WTC11 (cell line): ENCODE measurements around the gene MSI2. TPM values are rescaled to one million over a fixed set of nuclear protein-coding genes. Genes with fewer than 3 reads are reported as not detected.

Experiments
- ATAC-seq: fragments of 200-7000 bp; cut with Tn5 transposase; 2 replicates; pipeline ENCODE4 v1.10.0; 2021; ENCODE audit warnings: mild to moderate bottlenecking, moderate library complexity
- CTCF ChIA-PET: fragments of 300-600 bp; sonication (Branson Sonifier 250); formaldehyde crosslinking; loops from one replicate; lab custom pipeline; 2021; ENCODE audit warnings: antibody characterized with exemption; lab: Charles Lee
- POLR2A ChIA-PET: fragments of 350-600 bp; sonication (Branson Sonifier 250); formaldehyde crosslinking; loops from one replicate; lab custom pipeline; 2021; ENCODE audit warnings: antibody characterized with exemption; lab: Charles Lee
- DNase-seq: peaks from one replicate; pipeline ENCODE4 v3.0.0; 2021; ENCODE audit warnings: low spot score
- H3K27ac Mint-ChIP-seq: 2 replicates; pipeline ENCODE4 v1.8.0; 2021; ENCODE audit warnings: mixed read lengths
- H3K27me3 Mint-ChIP-seq: 2 replicates; pipeline ENCODE4 v1.8.0; 2021; ENCODE audit warnings: low read depth, mild to moderate bottlenecking, moderate library complexity, mixed read lengths
- H3K36me3 Mint-ChIP-seq: 2 replicates; pipeline ENCODE4 v1.8.0; 2021; ENCODE audit warnings: mixed read lengths
- H3K4me1 Mint-ChIP-seq: 2 replicates; pipeline ENCODE4 v1.8.0; 2022; ENCODE audit warnings: mixed read lengths
- H3K4me3 Mint-ChIP-seq: 2 replicates; pipeline ENCODE4 v1.8.0; 2021; ENCODE audit warnings: mild to moderate bottlenecking, moderate library complexity, mixed read lengths
- H3K9me3 Mint-ChIP-seq: 2 replicates; pipeline ENCODE4 v1.8.0; 2021; ENCODE audit warnings: mixed read lengths
- ARID4B ChIP-seq: sonication (generic); formaldehyde crosslinking; IDR thresholded peaks from 2 replicates; pipeline ENCODE4 v1.8.0; 2023; ENCODE audit warnings: missing genetic modification reagents, mild to moderate bottlenecking, borderline replicate concordance
- ATF2 ChIP-seq: sonication (generic); formaldehyde crosslinking; IDR thresholded peaks from 2 replicates; pipeline ENCODE4 v1.8.1; 2022; ENCODE audit warnings: low read depth, missing genetic modification reagents, borderline replicate concordance
- FOXP1 ChIP-seq: sonication (generic); formaldehyde crosslinking; IDR thresholded peaks from 2 replicates; pipeline ENCODE4 v1.8.0; 2022; ENCODE audit warnings: missing genetic modification reagents, mild to moderate bottlenecking, moderate library complexity, borderline replicate concordance
- FOXP4 ChIP-seq: sonication (generic); formaldehyde crosslinking; IDR thresholded peaks from 2 replicates; pipeline ENCODE4 v1.8.0; 2022; ENCODE audit warnings: mild to moderate bottlenecking, missing genetic modification reagents
- GTF2I ChIP-seq: fragments of 250-450 bp; sonication (Bioruptor Pico); conservative IDR thresholded peaks from 2 replicates; pipeline ENCODE4 v1.4.0; 2021; ENCODE audit warnings: mild to moderate bottlenecking
- HMGXB4 ChIP-seq: sonication (generic); formaldehyde crosslinking; IDR thresholded peaks from 2 replicates; pipeline ENCODE4 v1.8.1; 2023; ENCODE audit warnings: mild to moderate bottlenecking, moderate library complexity, missing genetic modification reagents
- KAT7 ChIP-seq: sonication (generic); formaldehyde crosslinking; IDR thresholded peaks from 2 replicates; pipeline ENCODE4 v1.8.1; 2023; ENCODE audit warnings: missing genetic modification reagents, mild to moderate bottlenecking, borderline replicate concordance
- MXD4 ChIP-seq: fragments of 250-450 bp; sonication (Bioruptor Pico); IDR thresholded peaks from 2 replicates; pipeline ENCODE4 v1.8.0; 2021; ENCODE audit warnings: mild to moderate bottlenecking, moderate library complexity, borderline replicate concordance
- NR1H2 ChIP-seq: sonication (generic); formaldehyde crosslinking; IDR thresholded peaks from 2 replicates; pipeline ENCODE4 v1.9.0; 2021; ENCODE audit warnings: mild to moderate bottlenecking, moderate library complexity, missing genetic modification reagents
- RELA ChIP-seq: sonication (generic); formaldehyde crosslinking; IDR thresholded peaks from 2 replicates; pipeline ENCODE4 v1.8.1; 2022; ENCODE audit warnings: missing genetic modification reagents, mild to moderate bottlenecking, borderline replicate concordance
- TCF7 ChIP-seq: sonication (generic); formaldehyde crosslinking; IDR thresholded peaks from 2 replicates; pipeline ENCODE4 v1.8.0; 2022; ENCODE audit warnings: mild to moderate bottlenecking, low read depth, missing genetic modification reagents, moderate library complexity
- ZNF121 ChIP-seq: sonication (generic); formaldehyde crosslinking; IDR thresholded peaks from 2 replicates; pipeline ENCODE4 v1.8.0; 2023; ENCODE audit warnings: missing genetic modification reagents
- ZNF138 ChIP-seq: sonication (generic); formaldehyde crosslinking; conservative IDR thresholded peaks from 2 replicates; pipeline ENCODE4 v1.8.1; 2022; ENCODE audit warnings: mild to moderate bottlenecking, moderate library complexity, missing genetic modification reagents
- ZNF281 ChIP-seq: sonication (generic); formaldehyde crosslinking; IDR thresholded peaks from 2 replicates; pipeline ENCODE4 v1.8.0; 2023; ENCODE audit warnings: mild to moderate bottlenecking, missing genetic modification reagents
- ZNF532 ChIP-seq: fragments of 250-450 bp; sonication (Bioruptor Pico); IDR thresholded peaks from 2 replicates; pipeline ENCODE4 v1.9.0; 2021; ENCODE audit warnings: mild to moderate bottlenecking, borderline replicate concordance
- total RNA-seq: library from RNA; stranded (reverse); gene quantifications from 3 replicates; pipeline ENCODE4 v1.2.3, GENCODE V29; 2021

MSI2 gene
- total RNA-seq, 1 experiment from 2014 or later: 82.1 TPM

- no peaks in the 10 kb centered on the region; the same call in 1 of the 2 replicates for H3K27me3 Mint-ChIP-seq
- POLR2A ChIA-PET: no interaction called here
Observed at GRCh38 chr17:57493625-57494024, 237.3 kb downstream of the MSI2 start.

GRCh38 chr17:57494443-57494842, 238.1 kb downstream of the MSI2 start:
- TF ChIP-seq MXD4 (CRISPR knock-in tag): no peak
- no peak for TF ChIP-seq FOXP4 (CRISPR knock-in tag)
- no peak for TF ChIP-seq FOXP1 (CRISPR knock-in tag)
- TF ChIP-seq ZNF121: no peak
- no peak for TF ChIP-seq ZNF138
- no peak for TF ChIP-seq GTF2I (CRISPR knock-in tag)
- TF ChIP-seq RELA (CRISPR knock-in tag): no peak
- TF ChIP-seq, all 79 proteins: peak for 0
- Mint-ChIP-seq H3K4me1 (peaks cover 24% of the 10 kb centered on the region), H3K4me3 (no peak overlapping the region), H3K27ac (no peak overlapping the region), H3K36me3 (no peaks in the 10 kb centered on the region), H3K9me3 (no peaks in the 10 kb centered on the region), H3K27me3 (no peaks in the 10 kb centered on the region)
- POLR2A ChIA-PET: interaction anchor here (0.6 kb wide), 1 partner anchor 20 kb away, joined by 3 read pairs; no protein-coding TSS in a partner anchor
- ATAC-seq (no peak), DNase-seq (no peak)
- CTCF ChIA-PET: no interaction called here

More at GRCh38 chr17:57493625-57494024, 237.3 kb downstream of the MSI2 start:
- no peak overlapping the region for H3K27ac Mint-ChIP-seq
- no peak for ATAC-seq
- TF ChIP-seq ATF2 (CRISPR knock-in tag): no peak
- no peak for TF ChIP-seq KAT7
- no peak for TF ChIP-seq ZNF138
- DNase-seq: no peak
- H3K4me1 Mint-ChIP-seq: peaks cover 27% of the 10 kb centered on the region
- H3K4me3 Mint-ChIP-seq: no peak overlapping the region
- H3K9me3 Mint-ChIP-seq: no peaks in the 10 kb centered on the region
- CTCF ChIA-PET: no interaction called here
- no peaks in the 10 kb centered on the region for H3K36me3 Mint-ChIP-seq

- peaks cover 18% of the 10 kb centered on the region for H3K4me1 Mint-ChIP-seq
- no peak overlapping the region for H3K27ac Mint-ChIP-seq
- ATAC-seq (no peak), DNase-seq (no peak)
- H3K4me3 Mint-ChIP-seq: no peak overlapping the region
- H3K27me3 Mint-ChIP-seq: no peaks in the 10 kb centered on the region
- H3K36me3 Mint-ChIP-seq: no peaks in the 10 kb centered on the region
- ChIA-PET CTCF (no interaction called here), POLR2A (no interaction called here)
- H3K9me3 Mint-ChIP-seq: no peaks in the 10 kb centered on the region
- TF ChIP-seq ZNF532 (CRISPR knock-in tag): no peak
- TF ChIP-seq HMGXB4 (CRISPR knock-in tag): no peak
- TF ChIP-seq TCF7 (CRISPR knock-in tag): no peak
- TF ChIP-seq ARID4B (CRISPR knock-in tag): no peak
- no peak for TF ChIP-seq NR1H2 (CRISPR knock-in tag)
- no peak for TF ChIP-seq ZNF281
Observed at GRCh38 chr17:57495771-57496170, 239.4 kb downstream of the MSI2 start.
